ENCODE data around the gene HINFP.

HINFP gene

GRCh38 chr11:119121008-119121810 is at the start of gene HINFP:
HINFP (plus strand) TSS chr11:119121580; CDS start chr11:119126945, 5,365 bp downstream.
- DNase-seq (ENCODE audit: low read depth in 2 of 2, low spot score in 1 of 2): peak; percentile 100

GRCh38 chr11:119077839-119078238 is 43.5 kb upstream of the HINFP start:
- no peak for DNase-seq (ENCODE audit: low read depth in 2 of 2, low spot score in 1 of 2)

- no peak for DNase-seq (ENCODE audit: low read depth in 2 of 2, low spot score in 1 of 2)
Measured at GRCh38 chr11:119078675-119079420, 42.5 kb upstream of the HINFP start.

DNA sequence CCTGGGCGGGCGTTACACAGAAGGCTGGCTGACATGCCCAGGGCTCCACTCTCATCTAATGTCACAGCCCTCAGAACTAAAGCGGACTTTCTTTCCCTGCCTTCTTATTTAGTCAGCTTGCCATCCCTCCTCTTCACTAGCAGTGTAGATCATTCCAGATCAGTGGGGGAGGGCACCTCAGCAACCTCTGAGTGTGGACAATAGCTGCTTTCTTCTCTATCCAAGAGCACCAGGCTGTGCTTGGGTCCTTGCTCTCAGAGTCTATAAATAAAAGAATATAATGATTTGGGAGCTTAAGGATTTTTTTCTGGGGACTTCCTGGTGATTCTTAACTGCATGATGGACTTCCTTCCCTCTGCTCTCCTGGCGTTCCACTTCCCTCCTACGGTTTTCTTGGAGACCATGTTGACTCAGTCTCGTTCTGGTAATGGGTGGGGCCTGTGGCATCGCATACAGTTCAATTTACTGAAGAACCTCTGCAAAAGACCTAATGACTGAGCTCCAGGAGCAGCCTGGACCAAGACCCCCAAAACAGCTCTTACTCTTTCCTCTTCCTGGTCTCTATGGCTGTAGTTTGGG is 39.6 kb upstream of the HINFP start:
- DNase-seq (ENCODE audit: low read depth in 2 of 2, low spot score in 1 of 2): no peak

- DNase-seq (ENCODE audit: low read depth in 2 of 2, low spot score in 1 of 2): peak; percentile 82 to 85
Measured at GRCh38 chr11:119084663-119085436, 36.5 kb upstream of the HINFP start, which contains the start of gene HMBS. HMBS (plus strand) TSS chr11:119084881; CDS start chr11:119085034, 153 bp downstream.

DNA sequence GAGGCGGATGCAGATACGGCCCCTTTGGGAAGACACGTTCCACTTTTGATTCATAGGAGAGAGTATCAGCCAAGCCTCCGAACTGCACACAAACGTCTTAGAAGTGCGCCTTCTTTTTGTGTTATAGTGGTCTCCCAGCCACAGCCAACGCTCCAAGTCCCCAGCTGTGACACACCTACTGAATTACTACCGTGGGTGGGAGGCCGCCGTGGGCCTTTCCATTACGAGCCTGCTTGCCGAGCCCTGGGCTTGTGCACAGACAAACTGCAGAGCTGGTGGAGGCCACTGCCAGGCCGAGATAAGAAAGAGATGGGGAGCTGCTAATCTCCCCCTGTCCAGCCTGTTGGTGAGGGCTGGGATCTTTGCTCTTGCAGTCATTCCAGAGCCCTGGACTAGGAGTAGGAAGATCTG is 35.9 kb upstream of the HINFP start:
- peak in 1 of 2 donors; percentile 36 for DNase-seq (ENCODE audit: low read depth in 2 of 2, low spot score in 1 of 2)

- no peak for DNase-seq (ENCODE audit: low read depth in 2 of 2, low spot score in 1 of 2)
Measured at GRCh38 chr11:119087123-119087522, 34.3 kb upstream of the HINFP start.

GRCh38 chr11:119087747-119088241 is 33.6 kb upstream of the HINFP start:
- DNase-seq (ENCODE audit: low read depth in 2 of 2, low spot score in 1 of 2): no peak

GRCh38 chr11:119088406-119088805 is 33.0 kb upstream of the HINFP start:
- no peak for DNase-seq (ENCODE audit: low read depth in 2 of 2, low spot score in 1 of 2)

DNA sequence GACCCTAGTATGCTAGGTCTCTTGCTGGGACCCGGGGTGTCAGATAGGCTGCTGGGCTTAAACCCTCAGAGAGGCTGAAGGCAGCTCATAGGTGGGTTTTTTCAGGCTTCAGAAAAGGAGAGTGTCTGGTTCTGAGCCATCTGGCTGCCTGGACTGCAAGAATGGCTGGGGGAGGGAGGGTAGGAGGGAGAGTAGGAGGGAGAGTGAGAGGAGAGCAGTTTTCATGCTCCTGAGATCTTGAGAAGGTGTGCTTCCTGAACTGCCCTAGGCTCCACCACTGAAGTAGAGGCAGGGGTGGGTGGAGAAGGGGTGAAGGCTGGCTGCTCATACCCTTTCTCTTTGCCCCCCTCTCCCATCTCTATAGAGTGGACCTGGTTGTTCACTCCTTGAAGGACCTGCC is 32.1 kb upstream of the HINFP start:
- DNase-seq (ENCODE audit: low read depth in 2 of 2, low spot score in 1 of 2): no peak

GRCh38 chr11:119091178-119091577 is 30.2 kb upstream of the HINFP start:
- DNase-seq (ENCODE audit: low read depth in 2 of 2, low spot score in 1 of 2): no peak

GRCh38 chr11:119091966-119092879 is 29.2 kb upstream of the HINFP start:
- no peak for DNase-seq (ENCODE audit: low read depth in 2 of 2, low spot score in 1 of 2)

GRCh38 chr11:119092880-119093842 is 28.2 kb upstream of the HINFP start:
- no peak for DNase-seq (ENCODE audit: low read depth in 2 of 2, low spot score in 1 of 2)

- DNase-seq (ENCODE audit: low read depth in 2 of 2, low spot score in 1 of 2): peak in 1 of 2 donors; percentile 34
Measured at GRCh38 chr11:119093942-119094815, 27.2 kb upstream of the HINFP start.

DNA sequence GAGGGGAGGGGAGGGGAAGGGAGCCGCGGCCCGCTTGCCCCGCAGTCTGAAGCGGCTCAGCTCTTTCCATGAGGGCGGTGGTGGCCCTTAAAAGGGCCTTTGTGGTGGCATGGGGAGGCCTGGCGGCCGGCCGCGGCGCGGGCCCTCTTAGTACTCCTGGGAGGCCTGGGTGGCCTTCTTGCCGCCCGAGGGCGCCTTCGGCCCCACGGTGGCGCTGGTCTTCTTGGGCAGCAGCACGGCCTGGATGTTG is 26.6 kb upstream of the HINFP start:
- no peak for DNase-seq (ENCODE audit: low read depth in 2 of 2, low spot score in 1 of 2)

GRCh38 chr11:119095066-119095880 is 26.1 kb upstream of the HINFP start:
- peak; percentile 98 to 99 for DNase-seq (ENCODE audit: low read depth in 2 of 2, low spot score in 1 of 2)

DNA sequence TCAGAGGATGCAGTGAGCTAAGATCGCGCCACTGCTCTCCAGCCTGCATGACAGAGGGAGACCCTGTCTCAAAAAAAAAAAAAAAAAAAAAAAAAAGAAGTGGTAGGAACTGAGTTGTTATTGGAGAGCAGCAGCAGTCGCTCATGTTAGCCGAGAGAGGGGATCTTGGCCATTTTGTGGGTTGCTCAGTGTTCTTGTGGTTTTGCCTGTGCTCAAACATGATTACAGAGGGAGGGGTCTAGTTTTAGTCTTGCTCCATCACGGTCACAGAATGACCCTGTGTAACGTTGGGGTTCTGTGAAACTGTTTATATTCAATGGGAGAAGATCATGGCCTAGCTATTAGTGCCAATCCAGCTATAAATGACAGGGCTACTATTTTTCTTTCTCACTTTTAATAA is 21.7 kb upstream of the HINFP start:
- DNase-seq (ENCODE audit: low read depth in 2 of 2, low spot score in 1 of 2): no peak

Data from stimulated activated CD8-positive, alpha-beta memory T cell treated with anti-CD3 and anti-CD28 coated beads, Interleukin-4, amount 100 ng/mL, for 4 hours (primary cell).